Measurements from ENCODE around the gene CREB5. TPM values are rescaled to one million over a fixed set of nuclear protein-coding genes. Genes with fewer than 3 reads are reported as not detected.

CREB5 gene
- polyA plus RNA-seq, 1 donor from 2014 or later = 3.7 TPM

- Histone ChIP-seq H3K4me2 (ENCODE audit: low read length) (no peak overlapping the region), H3K4me3 (ENCODE audit: low read length) (no peak overlapping the region), H3K9me2 (ENCODE audit: insufficient read depth, low read length) (no peaks in the 10 kb centered on the region), H3K9me3 (ENCODE audit: low read length) (no peaks in the 10 kb centered on the region), H3F3A (ENCODE audit: insufficient read depth, low read length, poor library complexity, severe bottlenecking) (no peaks in the 10 kb centered on the region), H3K36me3 (ENCODE audit: insufficient read depth, low read length) (no peaks in the 10 kb centered on the region), H3K27me3 (ENCODE audit: insufficient read depth, low read depth, low read length) (no peaks in the 10 kb centered on the region), H4K20me1 (ENCODE audit: insufficient read depth) (no peaks in the 10 kb centered on the region), H3K79me2 (replicated peaks; ENCODE audit: insufficient read depth, low read length) (no peaks in the 10 kb centered on the region), H3K9ac (ENCODE audit: low read length) (no peak overlapping the region), H3K27ac (ENCODE audit: low read length) (peak overlapping the region; percentile 32), H2AFZ (ENCODE audit: low read depth, low read length) (peak overlapping the region; percentile 6)
- TF ChIP-seq POLR2AphosphoS5 (IDR thresholded peaks at IDR 0.05) (no peak), CTCF (IDR thresholded peaks at IDR 0.05; ENCODE audit: poor library complexity, severe bottlenecking) (no peak), MXI1 (conservative IDR thresholded peaks at IDR 0.05; ENCODE audit: poor library complexity, severe bottlenecking) (no peak), RAD21 (conservative IDR thresholded peaks at IDR 0.05) (no peak), EZH2 (IDR thresholded peaks at IDR 0.05; ENCODE audit: borderline replicate concordance, insufficient read depth, low read length, poor library complexity, severe bottlenecking) (no peak), SMC3 (conservative IDR thresholded peaks at IDR 0.05; ENCODE audit: poor library complexity) (no peak), REST (IDR thresholded peaks at IDR 0.05; ENCODE audit: borderline replicate concordance) (no peak), EP300 (conservative IDR thresholded peaks at IDR 0.05; ENCODE audit: poor library complexity, severe bottlenecking) (no peak), TAF1 (IDR thresholded peaks at IDR 0.05; ENCODE audit: low read depth) (no peak)
These were observed 205.1 kb downstream of the CREB5 start for GRCh38 chr7:28617308-28617880.

- H4K20me1 ChIP-seq (ENCODE audit: insufficient read depth) = no peaks in the 10 kb centered on the region
- peak overlapping the region; percentile 32 for H3K27ac ChIP-seq (ENCODE audit: low read length)
- H3K4me2 ChIP-seq (ENCODE audit: low read length) = no peak overlapping the region
- no peak for TF ChIP-seq CTCF (IDR thresholded peaks at IDR 0.05; ENCODE audit: poor library complexity, severe bottlenecking)
- TF ChIP-seq TAF1 (IDR thresholded peaks at IDR 0.05; ENCODE audit: low read depth) = no peak
- TF ChIP-seq EZH2 (IDR thresholded peaks at IDR 0.05; ENCODE audit: borderline replicate concordance, insufficient read depth, low read length, poor library complexity, severe bottlenecking) = no peak
- no peak for TF ChIP-seq EP300 (conservative IDR thresholded peaks at IDR 0.05; ENCODE audit: poor library complexity, severe bottlenecking)
- no peak for TF ChIP-seq SMC3 (conservative IDR thresholded peaks at IDR 0.05; ENCODE audit: poor library complexity)
- TF ChIP-seq MXI1 (conservative IDR thresholded peaks at IDR 0.05; ENCODE audit: poor library complexity, severe bottlenecking) = no peak
- TF ChIP-seq REST (IDR thresholded peaks at IDR 0.05; ENCODE audit: borderline replicate concordance) = no peak
- no peak for TF ChIP-seq RAD21 (conservative IDR thresholded peaks at IDR 0.05)
- TF ChIP-seq POLR2AphosphoS5 (IDR thresholded peaks at IDR 0.05) = no peak
- no peaks in the 10 kb centered on the region for H3F3A ChIP-seq (ENCODE audit: insufficient read depth, low read length, poor library complexity, severe bottlenecking)
- no peaks in the 10 kb centered on the region for H3K36me3 ChIP-seq (ENCODE audit: insufficient read depth, low read length)
- H3K9ac ChIP-seq (ENCODE audit: low read length) = no peak overlapping the region
- H3K9me2 ChIP-seq (ENCODE audit: insufficient read depth, low read length) = no peaks in the 10 kb centered on the region
- H3K9me3 ChIP-seq (ENCODE audit: low read length) = no peaks in the 10 kb centered on the region
- H3K79me2 ChIP-seq (replicated peaks; ENCODE audit: insufficient read depth, low read length) = no peaks in the 10 kb centered on the region
- no peak overlapping the region for H3K4me3 ChIP-seq (ENCODE audit: low read length)
- H3K27me3 ChIP-seq (ENCODE audit: insufficient read depth, low read depth, low read length) = no peaks in the 10 kb centered on the region
- H2AFZ ChIP-seq (ENCODE audit: low read depth, low read length) = no peak overlapping the region
These were observed 206.1 kb downstream of the CREB5 start for GRCh38 chr7:28618383-28618782.
